K562 (cell line): ENCODE measurements around the gene GP1BB. TPM values are rescaled to one million over a fixed set of nuclear protein-coding genes. Genes with fewer than 3 reads are reported as not detected.

Source experiments
- BCOR ChIP-seq: fragments of 450-650 bp; IDR thresholded peaks from 2 replicates; pipeline ENCODE4 v1.6.1; 2016
- FOSL1 ChIP-seq: fragments of 200-800 bp; sonication (Bioruptor generic); conservative IDR thresholded peaks from 2 replicates; pipeline ENCODE4 v1.6.1; 2016; ENCODE audit warnings: missing genetic modification characterization, missing compliant biosample characterization
- GTF2E2 ChIP-seq: fragments of 200-800 bp; sonication (Bioruptor generic); IDR thresholded peaks from 2 replicates; pipeline ENCODE4 v1.6.1; 2016; ENCODE audit warnings: missing genetic modification characterization, missing compliant biosample characterization
- HDAC8 ChIP-seq: fragments of 450-650 bp; IDR thresholded peaks from 2 replicates; pipeline ENCODE4 v1.6.1; 2016; ENCODE audit warnings: mild to moderate bottlenecking, missing genetic modification characterization, moderate library complexity, missing compliant biosample characterization
- HMG20B ChIP-seq: fragments of 250-450 bp; sonication (Bioruptor Pico); IDR thresholded peaks from 2 replicates; pipeline ENCODE4 v1.5.0; 2021; ENCODE audit warnings: mild to moderate bottlenecking
- HNRNPL ChIP-seq: fragments of 200-400 bp; formaldehyde crosslinking; IDR thresholded peaks from 2 replicates; pipeline ENCODE4 v1.6.1; 2017; ENCODE audit warnings: low read depth, mild to moderate bottlenecking, low read length
- IFI16 ChIP-seq: fragments of 250-450 bp; sonication (Bioruptor Pico); IDR thresholded peaks from 2 replicates; pipeline ENCODE4 v2.1.2; 2022; ENCODE audit warnings: mild to moderate bottlenecking, inconsistent platforms
- IRF2 ChIP-seq: sonication (generic); formaldehyde crosslinking; IDR thresholded peaks from 2 replicates; pipeline ENCODE4 v1.8.1; 2022; ENCODE audit warnings: mild to moderate bottlenecking, missing genetic modification reagents
- KAT7 ChIP-seq: sonication (generic); formaldehyde crosslinking; IDR thresholded peaks from 2 replicates; pipeline ENCODE4 v1.8.0; 2022; ENCODE audit warnings: missing genetic modification reagents, mild to moderate bottlenecking, borderline replicate concordance
- KLF1 ChIP-seq: fragments of 450-650 bp; IDR thresholded peaks from 2 replicates; pipeline ENCODE4 v1.6.1; 2016; ENCODE audit warnings: missing genetic modification characterization, missing compliant biosample characterization
- L3MBTL2 ChIP-seq: fragments of 450-650 bp; IDR thresholded peaks from 2 replicates; pipeline ENCODE4 v1.6.1; 2016; ENCODE audit warnings: mild to moderate bottlenecking, moderate library complexity
- MEF2D ChIP-seq: conservative IDR thresholded peaks from 2 replicates; pipeline ENCODE4 v1.6.1; 2016; ENCODE audit warnings: low read depth, missing genetic modification characterization, missing compliant biosample characterization
- NCOA6 ChIP-seq: fragments of 450-650 bp; IDR thresholded peaks from 2 replicates; pipeline ENCODE4 v1.6.1; 2017; ENCODE audit warnings: mild to moderate bottlenecking
- NELFE ChIP-seq: IDR thresholded peaks from 2 replicates; pipeline ENCODE4 v1.6.1; 2011; ENCODE audit warnings: mild to moderate bottlenecking; ENCODE audit not compliant: insufficient read depth, insufficient read length
- RBM34 ChIP-seq: fragments of 200-400 bp; formaldehyde crosslinking; IDR thresholded peaks from 2 replicates; pipeline ENCODE4 v1.6.1; 2018; ENCODE audit warnings: low read length, borderline replicate concordance; ENCODE audit not compliant: insufficient read depth
- SRSF3 ChIP-seq: fragments of 200-400 bp; formaldehyde crosslinking; IDR thresholded peaks from 2 replicates; pipeline ENCODE4 v1.6.1; 2016; ENCODE audit warnings: mild to moderate bottlenecking, low read length, moderate library complexity; ENCODE audit not compliant: insufficient read depth
- UBTF ChIP-seq, 2 experiments: IDR thresholded peaks; 2 replicates each; pipeline ENCODE4 v1.6.1; 2012; ENCODE audit warnings: improper control_type of control experiment in 2 of 2, low read depth in 2 of 2, low read length in 2 of 2, borderline replicate concordance in 1 of 2
- ZNF174 ChIP-seq: fragments of 250-450 bp; sonication (Bioruptor Pico); IDR thresholded peaks from 2 replicates; pipeline ENCODE4 v1.4.0; 2020; ENCODE audit warnings: mild to moderate bottlenecking
- ZNF354B ChIP-seq: fragments of 250-450 bp; sonication (Bioruptor Pico); IDR thresholded peaks from 2 replicates; pipeline ENCODE4 v1.4.0; 2020
- ZNF551 ChIP-seq: fragments of 250-450 bp; sonication (Bioruptor Pico); IDR thresholded peaks from 2 replicates; pipeline ENCODE4 v1.5.0; 2021; ENCODE audit warnings: mild to moderate bottlenecking, moderate library complexity
- ZNF668 ChIP-seq: fragments of 250-450 bp; sonication (Bioruptor Pico); IDR thresholded peaks from 2 replicates; pipeline ENCODE4 v1.8.0; 2022; ENCODE audit warnings: mild to moderate bottlenecking, inconsistent platforms
- ZNF778 ChIP-seq: fragments of 450-650 bp; formaldehyde crosslinking; IDR thresholded peaks from 2 replicates; pipeline ENCODE4 v1.4.0; 2020; ENCODE audit warnings: mild to moderate bottlenecking, moderate library complexity
- polyA plus RNA-seq, 8 experiments: library from polyadenylated mRNA; depleted of rRNA in 4 of 8; stranded (reverse) in 5 of 8; unstranded in 3 of 8; fragments of >200 nt; fragmentation: Nextera tagmentation in 2 of 8; fragmentation: Illumina TruSeq in 1 of 8; extraction: Ambion mirVana in 2 of 8; extraction: Trizol in 1 of 8; gene quantifications; 2 replicates each; pipeline versions ENCODE4 v1.2.1 to v1.2.3, GENCODE V29; 2011 to 2014; ENCODE audit warnings: inconsistent platforms in 1 of 8, missing spikeins in 1 of 8
- total RNA-seq, 7 experiments: library from RNA; depleted of rRNA in 6 of 7; stranded (reverse); fragments of >200 nt in 6 of 7; fragmentation: Illumina TruSeq in 2 of 7; extraction: Trizol in 2 of 7; gene quantifications; 2 replicates each; pipeline versions ENCODE4 v1.2.1 to v1.2.3, GENCODE V29; 2011 to 2021; ENCODE audit warnings: low replicate concordance in 1 of 7
- TF ChIP-seq, protein P1 (sequence below): sonication (generic); formaldehyde crosslinking; IDR thresholded peaks from 2 replicates; pipeline ENCODE4 v1.8.1; 2023; ENCODE audit warnings: mild to moderate bottlenecking, missing genetic modification reagents
- TF ChIP-seq, protein P2 (sequence below): fragments of 450-650 bp; IDR thresholded peaks from 2 replicates; pipeline ENCODE4 v1.7.0; 2016; ENCODE audit warnings: borderline replicate concordance

Gene GP1BB
- total and polyA plus RNA-seq, 9 of the 15 experiments (the other 6 are each of a cell fraction or from before 2014, with no cell fraction given): 0.69 to 162 (median 2.8) TPM

DNA sequence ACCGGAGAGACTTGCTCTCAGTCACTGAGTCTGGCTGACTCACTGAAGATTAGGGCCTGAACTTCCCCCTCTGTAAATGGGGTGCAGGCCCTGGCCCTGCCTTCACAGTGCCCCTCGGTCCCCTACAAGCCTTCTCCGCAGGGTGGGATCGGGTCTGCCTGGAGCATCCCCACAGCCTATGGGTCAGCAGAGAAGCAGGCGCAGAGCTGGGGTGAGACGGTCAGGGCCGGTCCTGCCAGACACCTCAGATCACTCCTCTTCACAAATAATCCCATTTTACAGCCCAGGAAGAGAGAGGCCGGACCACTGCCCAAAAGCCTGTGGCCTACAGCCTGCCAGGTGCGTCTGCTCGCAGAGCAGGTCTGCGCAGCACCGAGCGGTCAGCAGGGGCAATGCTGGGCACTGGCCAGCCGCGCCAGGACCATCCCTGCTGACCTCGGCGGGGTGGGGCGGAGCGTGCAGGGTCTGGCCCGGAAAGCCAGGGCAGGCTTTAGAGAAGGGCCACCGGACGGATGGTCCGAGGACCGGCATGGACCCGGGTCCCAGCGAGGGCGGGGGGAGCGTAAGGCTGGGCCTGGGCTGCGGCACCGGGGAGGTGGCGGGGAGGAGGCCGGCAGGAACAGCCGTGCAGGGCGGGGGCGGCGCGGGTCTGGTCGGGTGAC, 9.6 kb upstream of the GP1BB start (continued):
- TF ChIP-seq UBTF (IDR thresholded peaks at IDR 0.05; ENCODE audit: borderline replicate concordance in 1 of 2, low read depth in 2 of 2, low read length in 2 of 2) (peak in 1 of 2 experiments; percentile 75; a peak in 1 of 4 replicates), RBM34 (no peak), ZNF668 (CRISPR knock-in tag) (no peak), SRSF3 (no peak), GTF2E2 (no peak), KAT7 (CRISPR knock-in tag) (no peak), L3MBTL2 (no peak), NELFE (no peak), KLF1 (peak; percentile 68), IFI16 (no peak), ZNF778 (CRISPR knock-in tag) (no peak), NCOA6 (no peak), FOSL1 (no peak), BCOR (peak; percentile 95), MEF2D (tag) (no peak), ZNF551 (CRISPR knock-in tag) (no peak), HNRNPL (peak; percentile 53; the same call in 1 of the 2 replicates), ZNF354B (CRISPR knock-in tag) (no peak), IRF2 (CRISPR knock-in tag) (no peak), HMG20B (no peak), ZNF174 (CRISPR knock-in tag) (no peak), HDAC8 (tag) (0 out of 2 replicates have a peak, but pooled peaks have one; percentile 49)
- TF ChIP-seq, protein P1, sequence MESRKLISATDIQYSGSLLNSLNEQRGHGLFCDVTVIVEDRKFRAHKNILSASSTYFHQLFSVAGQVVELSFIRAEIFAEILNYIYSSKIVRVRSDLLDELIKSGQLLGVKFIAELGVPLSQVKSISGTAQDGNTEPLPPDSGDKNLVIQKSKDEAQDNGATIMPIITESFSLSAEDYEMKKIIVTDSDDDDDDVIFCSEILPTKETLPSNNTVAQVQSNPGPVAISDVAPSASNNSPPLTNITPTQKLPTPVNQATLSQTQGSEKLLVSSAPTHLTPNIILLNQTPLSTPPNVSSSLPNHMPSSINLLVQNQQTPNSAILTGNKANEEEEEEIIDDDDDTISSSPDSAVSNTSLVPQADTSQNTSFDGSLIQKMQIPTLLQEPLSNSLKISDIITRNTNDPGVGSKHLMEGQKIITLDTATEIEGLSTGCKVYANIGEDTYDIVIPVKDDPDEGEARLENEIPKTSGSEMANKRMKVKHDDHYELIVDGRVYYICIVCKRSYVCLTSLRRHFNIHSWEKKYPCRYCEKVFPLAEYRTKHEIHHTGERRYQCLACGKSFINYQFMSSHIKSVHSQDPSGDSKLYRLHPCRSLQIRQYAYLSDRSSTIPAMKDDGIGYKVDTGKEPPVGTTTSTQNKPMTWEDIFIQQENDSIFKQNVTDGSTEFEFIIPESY: no peak
- TF ChIP-seq, protein P2, sequence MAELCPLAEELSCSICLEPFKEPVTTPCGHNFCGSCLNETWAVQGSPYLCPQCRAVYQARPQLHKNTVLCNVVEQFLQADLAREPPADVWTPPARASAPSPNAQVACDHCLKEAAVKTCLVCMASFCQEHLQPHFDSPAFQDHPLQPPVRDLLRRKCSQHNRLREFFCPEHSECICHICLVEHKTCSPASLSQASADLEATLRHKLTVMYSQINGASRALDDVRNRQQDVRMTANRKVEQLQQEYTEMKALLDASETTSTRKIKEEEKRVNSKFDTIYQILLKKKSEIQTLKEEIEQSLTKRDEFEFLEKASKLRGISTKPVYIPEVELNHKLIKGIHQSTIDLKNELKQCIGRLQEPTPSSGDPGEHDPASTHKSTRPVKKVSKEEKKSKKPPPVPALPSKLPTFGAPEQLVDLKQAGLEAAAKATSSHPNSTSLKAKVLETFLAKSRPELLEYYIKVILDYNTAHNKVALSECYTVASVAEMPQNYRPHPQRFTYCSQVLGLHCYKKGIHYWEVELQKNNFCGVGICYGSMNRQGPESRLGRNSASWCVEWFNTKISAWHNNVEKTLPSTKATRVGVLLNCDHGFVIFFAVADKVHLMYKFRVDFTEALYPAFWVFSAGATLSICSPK: no peak
